H1 (cell line): ENCODE data around the gene C14orf132. TPM values are rescaled to one million over a fixed set of nuclear protein-coding genes. Genes with fewer than 3 reads are reported as not detected.

Experiments
- CTCF ChIA-PET: fragments of 300-600 bp; sonication (Branson Sonifier 250); formaldehyde crosslinking; loops from one replicate; lab custom pipeline; 2021; ENCODE audit not compliant: partially characterized antibody; lab: Charles Lee
- POLR2A ChIA-PET: fragments of 300-600 bp; sonication (Branson Sonifier 250); formaldehyde crosslinking; loops from one replicate; lab custom pipeline; 2021; ENCODE audit warnings: inconsistent platforms; ENCODE audit not compliant: partially characterized antibody; lab: Charles Lee
- DNase-seq, 2 experiments: peaks; one replicate each; pipeline versions ENCODE4 v3.0.0 to v3.0.0-alpha.2; 2010 to 2022; ENCODE audit warnings: low spot score in 2 of 2, low read depth in 1 of 2, mixed read lengths in 1 of 2
- FAIRE-seq: peaks from 2 replicates; lab custom pipeline; 2011; peaks lifted over from hg19 to GRCh38; lab: Jason Lieb, UNC
- H2AFZ ChIP-seq: 2 replicates; pipeline ENCODE4 v1.8.1; 2012; ENCODE audit warnings: low read length, inconsistent platforms
- H2AK5ac ChIP-seq: 2 replicates; pipeline ENCODE4 v1.6.1; 2013; ENCODE audit warnings: low read depth, low read length
- H2BK120ac ChIP-seq: replicated peaks from 2 replicates; pipeline ENCODE3; 2013; ENCODE audit warnings: low read depth, low read length, inconsistent platforms
- H2BK12ac ChIP-seq: 2 replicates; pipeline ENCODE4 v1.6.1; 2013; ENCODE audit warnings: low read depth, low read length
- H2BK15ac ChIP-seq: 2 replicates; pipeline ENCODE4 v1.6.1; 2013; ENCODE audit warnings: low read length
- H2BK20ac ChIP-seq: 2 replicates; pipeline ENCODE4 v1.6.1; 2013; ENCODE audit warnings: low read length
- H2BK5ac ChIP-seq: 2 replicates; pipeline ENCODE4 v1.6.1; 2013; ENCODE audit warnings: low read depth, low read length
- H3K14ac ChIP-seq: 2 replicates; pipeline ENCODE4 v1.6.1; 2013; ENCODE audit warnings: inconsistent platforms; ENCODE audit not compliant: insufficient read length
- H3K18ac ChIP-seq: 2 replicates; pipeline ENCODE4 v1.6.1; 2013; ENCODE audit warnings: low read length; ENCODE audit errors: extremely low read depth
- H3K23ac ChIP-seq: 2 replicates; pipeline ENCODE4 v1.6.1; 2013; ENCODE audit warnings: inconsistent platforms; ENCODE audit not compliant: insufficient read length
- H3K23me2 ChIP-seq: 2 replicates; pipeline ENCODE4 v1.6.1; 2013; ENCODE audit warnings: low read depth, low read length
- H3K27ac ChIP-seq: 2 replicates; pipeline ENCODE4 v1.6.1; 2011; ENCODE audit warnings: low read depth, low read length, inconsistent platforms
- H3K27me3 ChIP-seq, 4 experiments: replicated peaks in 1 of 4; 1 replicate in 1 of 4; 2 replicates in 3 of 4; pipeline versions ENCODE4 v1.6.1 to v1.8.1; 2011 to 2013; ENCODE audit warnings: low read length in 3 of 4, mild to moderate bottlenecking in 3 of 4, inconsistent platforms in 2 of 4, mixed read lengths in 2 of 4, moderate library complexity in 1 of 4; ENCODE audit not compliant: control insufficient read depth in 3 of 4, insufficient read depth in 3 of 4; ENCODE audit errors: extremely low read depth in 1 of 4
- H3K36me3 ChIP-seq, 4 experiments: 2 replicates each; pipeline versions ENCODE4 v1.6.1 to v1.8.1; 2011 to 2013; ENCODE audit warnings: mild to moderate bottlenecking in 4 of 4, low read length in 3 of 4, moderate library complexity in 2 of 4, control low read depth in 1 of 4, inconsistent platforms in 1 of 4; ENCODE audit not compliant: insufficient read depth in 4 of 4, control insufficient read depth in 2 of 4
- H3K4ac ChIP-seq: replicated peaks from 2 replicates; pipeline ENCODE3; 2013; ENCODE audit warnings: low read length, low read depth, mixed read lengths, inconsistent platforms; ENCODE audit not compliant: insufficient read length
- H3K4me1 ChIP-seq, 4 experiments: replicated peaks in 1 of 4; 1 replicate in 1 of 4; 2 replicates in 3 of 4; pipeline versions ENCODE4 v1.6.1 to v1.8.1; 2011 to 2013; ENCODE audit warnings: low read length in 3 of 4, inconsistent platforms in 2 of 4, mixed read lengths in 1 of 4; ENCODE audit not compliant: insufficient read depth in 4 of 4, control insufficient read depth in 3 of 4
- H3K4me2 ChIP-seq, 2 experiments: 2 replicates each; pipeline versions ENCODE4 v1.6.1 to v1.8.1; 2011 to 2013; ENCODE audit warnings: low read depth in 2 of 2, low read length in 2 of 2, control low read depth in 1 of 2, inconsistent platforms in 1 of 2, mild to moderate bottlenecking in 1 of 2; ENCODE audit not compliant: insufficient read depth in 1 of 2
- H3K4me3 ChIP-seq, 4 experiments: fragments of 200-600, 300-600 bp in 1 of 4; sonication (generic), shearing (Covaris generic), sonication (Bioruptor Twin) in 1 of 4; 2 replicates each; pipeline versions ENCODE4 v1.5.1 to v1.8.1; 2011 to 2016; ENCODE audit warnings: low read length in 4 of 4, low read depth in 3 of 4, control low read depth in 2 of 4, inconsistent platforms in 2 of 4, mild to moderate bottlenecking in 2 of 4, mixed read lengths in 1 of 4, moderate library complexity in 1 of 4; ENCODE audit not compliant: insufficient read depth in 2 of 4; ENCODE audit errors: extremely low read depth in 1 of 4
- H3K56ac ChIP-seq: replicated peaks from 2 replicates; pipeline ENCODE3; 2013; ENCODE audit warnings: low read depth, mild to moderate bottlenecking, mixed read lengths, low read length, inconsistent platforms; ENCODE audit not compliant: insufficient read length
- H3K79me1 ChIP-seq: 2 replicates; pipeline ENCODE4 v1.6.1; 2013; ENCODE audit warnings: low read depth, low read length, control low read depth
- H3K79me2 ChIP-seq, 2 experiments: 2 replicates each; pipeline versions ENCODE4 v1.6.1 to v1.8.1; 2012 to 2013; ENCODE audit warnings: low read length in 2 of 2, mild to moderate bottlenecking in 2 of 2, inconsistent platforms in 1 of 2; ENCODE audit not compliant: insufficient read depth in 2 of 2, control insufficient read depth in 1 of 2
- H3K9ac ChIP-seq, 4 experiments: replicated peaks in 1 of 4; 1 replicate in 1 of 4; 2 replicates in 3 of 4; pipeline versions ENCODE4 v1.6.1 to v1.8.1; 2011 to 2013; ENCODE audit warnings: low read depth in 3 of 4, low read length in 3 of 4, control low read depth in 2 of 4, mild to moderate bottlenecking in 2 of 4, moderate library complexity in 2 of 4, inconsistent platforms in 1 of 4; ENCODE audit errors: extremely low read depth in 1 of 4
- H3K9me3 ChIP-seq, 2 experiments: 2 replicates each; pipeline versions ENCODE4 v1.6.1 to v1.8.1; 2012 to 2013; ENCODE audit warnings: mild to moderate bottlenecking in 2 of 2, moderate library complexity in 2 of 2, control low read depth in 1 of 2, inconsistent platforms in 1 of 2, low read depth in 1 of 2, low read length in 1 of 2, mixed read lengths in 1 of 2; ENCODE audit not compliant: insufficient read depth in 2 of 2
- H4K20me1 ChIP-seq, 2 experiments: replicated peaks in 1 of 2; 2 replicates each; pipeline versions ENCODE3 to v1.8.1; 2011 to 2013; ENCODE audit warnings: inconsistent platforms in 2 of 2, low read length in 2 of 2, mild to moderate bottlenecking in 1 of 2; ENCODE audit not compliant: insufficient read depth in 2 of 2, control insufficient read depth in 1 of 2
- H4K5ac ChIP-seq: 2 replicates; pipeline ENCODE4 v1.6.1; 2013; ENCODE audit warnings: low read length, low read depth, mixed read lengths, inconsistent platforms; ENCODE audit not compliant: insufficient read length
- H4K8ac ChIP-seq: 2 replicates; pipeline ENCODE4 v1.8.0; 2013; ENCODE audit warnings: mild to moderate bottlenecking, moderate library complexity, low read length, inconsistent platforms; ENCODE audit not compliant: insufficient read depth; ENCODE audit errors: extremely low read depth
- H4K91ac ChIP-seq: replicated peaks from 2 replicates; pipeline ENCODE3; 2013; ENCODE audit warnings: low read length, mixed read lengths, inconsistent platforms; ENCODE audit not compliant: insufficient read length
- CHD1 ChIP-seq: IDR thresholded peaks from 2 replicates; pipeline ENCODE4 v1.6.1; 2012; ENCODE audit warnings: low read depth, low read length, improper control_type of control experiment
- CTBP2 ChIP-seq: IDR thresholded peaks from 2 replicates; pipeline ENCODE4 v1.7.0; 2011; ENCODE audit warnings: borderline replicate concordance, mild to moderate bottlenecking, moderate library complexity, mixed read lengths, low read length; ENCODE audit not compliant: insufficient read depth, insufficient read length
- EGR1 ChIP-seq: IDR thresholded peaks from 2 replicates; pipeline ENCODE4 v1.6.1; 2011; ENCODE audit warnings: low read depth, low read length, borderline replicate concordance
- EP300 ChIP-seq, 2 experiments: IDR thresholded peaks; 1 replicate in 1 of 2; 2 replicates in 1 of 2; pipeline ENCODE4 v1.6.1; 2011 to 2012; ENCODE audit warnings: low read depth in 2 of 2, low read length in 2 of 2, mild to moderate bottlenecking in 2 of 2, borderline replicate concordance in 1 of 2, inconsistent platforms in 1 of 2, moderate library complexity in 1 of 2
- GTF2F1 ChIP-seq: IDR thresholded peaks from 2 replicates; pipeline ENCODE4 v1.6.1; 2012; ENCODE audit warnings: low read depth, low read length, improper control_type of control experiment, borderline replicate concordance
- JUN ChIP-seq: IDR thresholded peaks from 2 replicates; pipeline ENCODE4 v1.6.1; 2011; ENCODE audit warnings: low read depth, mild to moderate bottlenecking, improper control_type of control experiment, low read length
- JUND ChIP-seq: IDR thresholded peaks from 2 replicates; pipeline ENCODE4 v1.6.1; 2011; ENCODE audit warnings: mild to moderate bottlenecking, improper control_type of control experiment, low read length
- KDM1A ChIP-seq: fragments of 200-600, 300-600 bp; sonication (generic); IDR thresholded peaks from 2 replicates; pipeline ENCODE4 v1.7.1; 2016; ENCODE audit warnings: mild to moderate bottlenecking, low read length, borderline replicate concordance
- MAFK ChIP-seq: IDR thresholded peaks from 2 replicates; pipeline ENCODE4 v1.6.1; 2012; ENCODE audit warnings: low read depth, mild to moderate bottlenecking, improper control_type of control experiment, low read length
- NANOG ChIP-seq: IDR thresholded peaks from 2 replicates; pipeline ENCODE4 v1.6.1; 2011; ENCODE audit warnings: low read length, low read depth, mild to moderate bottlenecking, inconsistent platforms; ENCODE audit not compliant: insufficient read depth, poor library complexity, severe bottlenecking
- RAD21 ChIP-seq, 2 experiments: IDR thresholded peaks in 1 of 2; conservative IDR thresholded peaks in 1 of 2; 2 replicates each; pipeline ENCODE4 v1.6.1; 2011; ENCODE audit warnings: low read depth in 2 of 2, low read length in 2 of 2, improper control_type of control experiment in 1 of 2, inconsistent platforms in 1 of 2, mild to moderate bottlenecking in 1 of 2, moderate library complexity in 1 of 2
- SIN3A ChIP-seq, 2 experiments: IDR thresholded peaks in 1 of 2; conservative IDR thresholded peaks in 1 of 2; 2 replicates each; pipeline ENCODE4 v1.6.1; 2011 to 2012; ENCODE audit warnings: low read length in 2 of 2, improper control_type of control experiment in 1 of 2, low read depth in 1 of 2, mild to moderate bottlenecking in 1 of 2
- SP4 ChIP-seq: IDR thresholded peaks from 2 replicates; pipeline ENCODE4 v1.6.1; 2012; ENCODE audit warnings: low read length, inconsistent platforms
- WGBS, 2 experiments: shearing (Covaris generic) in 1 of 2; methylation state at CpG; one replicate each; pipeline versions ENCODE4 v1.1.6 to v1.1.7; 2013 to 2015; ENCODE audit warnings: low lambda C conversion rate in 2 of 2, mixed read lengths in 2 of 2, inconsistent platforms in 1 of 2, low coverage in 1 of 2, missing lambda C conversion rate in 1 of 2; ENCODE audit not compliant: insufficient replicate concordance in 2 of 2, insufficient coverage in 1 of 2, insufficient read length in 1 of 2; ENCODE audit errors: extremely low coverage in 1 of 2, missing lambda C conversion rate in 1 of 2; 5-methylcytosine and 5-hydroxymethylcytosine counted together
- polyA plus RNA-seq, 7 experiments: library from polyadenylated mRNA; depleted of rRNA in 3 of 7; stranded (reverse) in 5 of 7; unstranded in 2 of 7; fragments of >200 nt in 5 of 7; fragments of 200-250 nt in 2 of 7; gene quantifications; 1 replicate in 5 of 7; 2 replicates in 1 of 7; 4 replicates in 1 of 7; pipeline versions ENCODE4 v1.2.1 to v1.2.3, GENCODE V29; 2011 to 2013; ENCODE audit warnings: missing spikeins in 2 of 7, mixed read lengths in 2 of 7
- total RNA-seq: library from RNA; stranded (reverse); fragmentation: NEBNext Ultra II Directional; extraction: Animal tissue kit (Norgen Biotek cat#: 25700); gene quantifications from 2 replicates; pipeline ENCODE4 v1.2.1, GENCODE V29; 2021

The C14orf132 gene
- total and polyA plus RNA-seq, 2 of the 8 experiments (the other 6 are each of a cell fraction or from before 2014, with no cell fraction given) = 11.7 to 32.5 TPM

DNA sequence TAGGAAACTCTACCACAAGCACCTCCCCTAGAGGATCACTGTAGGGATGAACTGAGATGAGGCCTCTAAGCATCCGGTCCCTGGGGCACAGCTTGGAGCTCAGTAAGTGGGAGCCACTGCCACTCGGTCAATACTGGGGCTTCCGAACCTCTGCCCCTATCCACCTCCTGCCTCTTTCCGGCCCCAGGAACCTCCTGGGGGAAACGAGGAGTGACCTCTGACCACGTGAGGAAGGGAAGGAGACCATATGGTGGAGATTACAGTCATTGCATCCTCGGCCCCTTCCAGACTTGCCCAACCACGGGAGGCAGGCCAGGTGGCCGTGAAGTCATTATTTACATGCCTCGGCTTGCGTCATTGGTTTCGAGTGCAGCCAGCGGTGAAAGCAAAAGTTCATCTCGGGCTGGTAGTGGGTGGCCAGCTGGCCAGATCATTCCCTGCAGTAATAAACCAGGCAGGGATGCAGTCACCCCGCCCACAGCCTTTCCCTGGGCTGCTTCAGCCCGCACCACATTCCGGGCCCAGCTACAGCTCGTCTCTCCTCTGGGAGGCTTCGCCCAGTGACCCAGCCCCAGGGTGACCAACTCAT lies 65.4 kb downstream of the C14orf132 start:
- Histone ChIP-seq H4K5ac (no peak overlapping the region), H2BK15ac (no peak overlapping the region), H4K20me1 (no peaks in the 10 kb centered on the region), H3K36me3 (no peaks in the 10 kb centered on the region), H3K27me3 (no peaks in the 10 kb centered on the region), H2BK12ac (no peak overlapping the region), H2AK5ac (no peak overlapping the region), H2BK5ac (no peak overlapping the region), H3K9ac (no peak overlapping the region), H3K4ac (no peak overlapping the region), H2BK120ac (no peak overlapping the region), H3K4me3 (no peak overlapping the region), H3K27ac (no peak overlapping the region), H3K23ac (no peak overlapping the region), H3K4me2 (no peak overlapping the region), H3K14ac (no peak overlapping the region), H2AFZ (no peak overlapping the region), H3K18ac (no peak overlapping the region), H4K8ac (peak overlapping the region; percentile 11; the same call in 1 of the 2 replicates), H4K91ac (no peak overlapping the region), H3K79me1 (no peaks in the 10 kb centered on the region), H3K9me3 (no peaks in the 10 kb centered on the region), H3K4me1 (no peaks in the 10 kb centered on the region), H3K79me2 (no peaks in the 10 kb centered on the region), H3K56ac (no peak overlapping the region), H2BK20ac (no peak overlapping the region), H3K23me2 (no peaks in the 10 kb centered on the region; the same call in 1 of the 2 replicates)
- WGBS, 2 experiments = 91% methylated on average over 19 of the region's 19 CpGs; no CpG with 5 or more reads in 1 of the 2 experiments
- DNase-seq (no peak), FAIRE-seq (no peak)
- POLR2A ChIA-PET = no interaction called here
- CTCF ChIA-PET = interaction anchor here (1.1 to 13.0 kb wide), 5 partner anchors 9 to 172 kb away, joined by 3 to 268 read pairs (median 4); no protein-coding TSS in a partner anchor
- TF ChIP-seq SP4 = no peak
- no peak for TF ChIP-seq KDM1A
- TF ChIP-seq CTBP2 = no peak
- TF ChIP-seq EP300 (IDR thresholded peaks at IDR 0.05; ENCODE audit: borderline replicate concordance in 1 of 2, low read depth in 2 of 2, low read length in 2 of 2) = no peak
- TF ChIP-seq GTF2F1 = no peak
- no peak for TF ChIP-seq CHD1
- TF ChIP-seq SIN3A (conservative IDR thresholded peaks at IDR 0.05 in 1 of 2, IDR thresholded peaks at IDR 0.05 in 1 of 2; ENCODE audit: low read depth in 1 of 2, low read length in 2 of 2) = no peak
- no peak for TF ChIP-seq EGR1
- TF ChIP-seq JUND = no peak
- no peak for TF ChIP-seq NANOG
- no peak for TF ChIP-seq RAD21 (IDR thresholded peaks at IDR 0.05 in 1 of 2, conservative IDR thresholded peaks at IDR 0.05 in 1 of 2; ENCODE audit: low read depth in 2 of 2, low read length in 2 of 2)
- TF ChIP-seq JUN = no peak
- TF ChIP-seq MAFK = no peak
